Esophagus squamous epithelium (tissue), 4 donors: ENCODE measurements around the gene LYPD4.

Experiments
- CTCF ChIP-seq, 6 experiments: fragments of 450-650 bp in 4 of 6; fragments of 200-600 bp in 2 of 6; sonication (generic) in 2 of 6; IDR thresholded peaks; one replicate each; pipeline ENCODE4 v1.5.1; 2016 to 2019; ENCODE audit warnings: antibody characterized with exemption in 6 of 6, mild to moderate bottlenecking in 4 of 6, moderate library complexity in 4 of 6
- POLR2A ChIP-seq, 4 donors: fragments of 450-650 bp; IDR thresholded peaks; one replicate each; pipeline ENCODE4 v1.6.1; 2017; ENCODE audit warnings: antibody characterized with exemption in 4 of 4, mild to moderate bottlenecking in 4 of 4, moderate library complexity in 3 of 4

DNA sequence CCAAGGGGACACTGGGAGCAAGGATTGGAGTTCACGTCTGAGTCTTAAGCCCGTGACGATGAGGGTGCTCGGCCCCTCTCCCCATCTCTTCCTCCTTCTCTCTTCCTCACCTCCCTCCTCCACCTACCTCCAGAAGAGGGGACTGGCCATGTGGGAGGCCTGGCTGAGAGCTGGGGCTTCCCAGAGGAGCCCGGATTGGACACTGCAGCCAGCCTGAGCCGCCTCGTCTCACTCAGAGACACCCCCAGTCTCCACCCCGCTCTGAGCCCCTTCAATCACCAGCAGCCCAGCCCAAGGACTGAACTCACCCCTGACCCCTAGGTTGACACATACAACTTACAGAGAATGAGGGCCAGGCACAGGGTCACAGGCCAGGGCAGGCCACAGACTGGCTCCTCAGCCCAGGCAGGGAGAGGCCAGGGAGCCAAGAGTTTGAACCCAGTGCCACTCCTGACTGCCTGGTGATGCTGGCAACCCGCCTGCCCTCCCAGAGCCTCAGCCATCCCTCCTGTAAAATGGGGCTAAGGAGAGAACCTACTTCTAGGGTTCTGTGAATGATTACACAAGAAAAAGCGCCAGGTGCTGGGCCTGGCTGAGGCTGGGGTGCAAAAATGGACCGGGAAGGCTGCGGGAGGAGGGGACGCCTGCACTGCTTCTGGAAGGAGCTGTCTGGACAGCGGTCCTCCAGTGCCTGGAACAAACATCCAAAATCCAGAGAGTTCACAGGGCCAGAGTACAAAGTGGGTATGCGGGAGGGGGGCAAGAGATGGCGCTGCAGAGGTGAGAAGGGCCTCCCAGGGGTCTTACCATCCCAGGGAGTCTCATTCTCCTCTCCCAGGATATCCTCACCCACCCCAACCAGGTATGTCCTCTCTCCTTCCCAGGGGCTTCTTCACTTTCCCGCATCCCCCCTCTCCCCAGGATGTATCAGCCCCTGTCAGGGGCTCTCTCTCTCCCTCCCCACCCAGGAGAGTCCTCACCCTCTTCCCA lies 33.7 kb upstream of the LYPD4 start:
- no peak for TF ChIP-seq CTCF (IDR thresholded peaks at IDR 0.05)
- no peak for TF ChIP-seq POLR2A (IDR thresholded peaks at IDR 0.05)
